MG63 (cell line): ENCODE results near the gene FASTKD1. TPM values are rescaled to one million over a fixed set of nuclear protein-coding genes. Genes with fewer than 3 reads are reported as not detected.
"Not testable (repeated sequence)": the region's sequence is repeated elsewhere in the genome, so short reads cannot be mapped to it uniquely, and the experiment has no call there.

ENCODE experiments used
- DNase-seq: peaks from one replicate; pipeline ENCODE4 v3.0.0-alpha.2; 2020
- H3K27me3 ChIP-seq: fragments of 250-450 bp; sonication (Bioruptor Pico); 2 replicates; pipeline ENCODE4 v1.5.1; 2020; ENCODE audit warnings: mild to moderate bottlenecking, moderate library complexity
- H3K36me3 ChIP-seq: fragments of 250-450 bp; sonication (Bioruptor Pico); 2 replicates; pipeline ENCODE4 v1.5.1; 2020; ENCODE audit warnings: mild to moderate bottlenecking, moderate library complexity
- H3K4me3 ChIP-seq: fragments of 250-450 bp; sonication (Bioruptor Pico); 2 replicates; pipeline ENCODE4 v1.5.1; 2020; ENCODE audit warnings: mild to moderate bottlenecking, moderate library complexity
- H3K9me3 ChIP-seq: fragments of 250-450 bp; sonication (Bioruptor Pico); 2 replicates; pipeline ENCODE4 v1.5.1; 2020; ENCODE audit warnings: mild to moderate bottlenecking, moderate library complexity
- total RNA-seq: library from RNA; depleted of rRNA; stranded (reverse); fragments of >200 nt; shearing (Covaris generic); gene quantifications from 2 replicates; pipeline ENCODE4 v1.2.3, GENCODE V29; 2014; ENCODE audit warnings: low replicate concordance

Gene FASTKD1
- total RNA-seq, 1 experiment from 2014 or later = 14.7 TPM

DNA sequence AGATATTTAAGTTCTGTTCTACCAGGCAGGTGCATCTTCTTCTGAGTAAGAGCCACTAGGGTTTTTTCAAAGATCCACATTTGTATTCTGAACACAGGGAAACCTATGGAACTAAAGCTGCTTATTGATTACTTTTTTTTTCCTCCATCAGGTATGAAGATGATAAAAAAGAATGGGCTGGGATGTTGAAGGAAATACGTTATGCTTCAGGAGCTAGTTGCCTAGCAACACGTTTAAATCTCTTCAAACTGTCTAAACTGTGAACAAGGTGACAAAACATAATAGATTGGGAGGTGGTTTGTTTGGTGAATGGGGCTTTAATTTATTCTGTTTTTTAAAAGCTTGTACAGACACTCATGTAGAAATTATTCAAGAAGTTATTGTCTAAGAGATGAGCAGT lies 48.2 kb downstream of the FASTKD1 start:
- Histone ChIP-seq H3K4me3 (no peak overlapping the region), H3K36me3 (peaks cover 20% of the 10 kb centered on the region), H3K9me3 (no peaks in the 10 kb centered on the region), H3K27me3 (no peaks in the 10 kb centered on the region)
- DNase-seq = no peak

DNA sequence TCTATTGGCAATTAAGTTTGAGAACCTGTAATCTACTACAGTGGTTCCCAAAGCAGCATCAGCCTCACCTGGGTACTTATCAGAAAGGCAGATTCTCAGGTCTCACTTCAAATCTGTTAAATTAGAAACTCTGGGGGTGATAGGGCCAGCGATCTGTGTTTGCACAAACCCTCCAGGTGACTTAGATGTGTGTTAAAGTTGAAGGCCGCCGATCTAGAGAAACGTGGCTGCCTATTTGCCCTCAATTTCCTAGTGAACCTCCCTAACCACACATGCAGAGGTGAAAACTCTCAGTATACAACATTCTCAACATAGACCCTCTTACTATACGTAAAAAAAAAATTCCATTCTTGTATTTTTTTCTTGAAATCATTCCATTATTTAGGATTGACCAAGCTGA lies 50.0 kb downstream of the FASTKD1 start:
- Histone ChIP-seq H3K9me3 (no peaks in the 10 kb centered on the region), H3K36me3 (peaks cover 12% of the 10 kb centered on the region), H3K27me3 (no peaks in the 10 kb centered on the region), H3K4me3 (no peak overlapping the region)
- DNase-seq = no peak

DNA sequence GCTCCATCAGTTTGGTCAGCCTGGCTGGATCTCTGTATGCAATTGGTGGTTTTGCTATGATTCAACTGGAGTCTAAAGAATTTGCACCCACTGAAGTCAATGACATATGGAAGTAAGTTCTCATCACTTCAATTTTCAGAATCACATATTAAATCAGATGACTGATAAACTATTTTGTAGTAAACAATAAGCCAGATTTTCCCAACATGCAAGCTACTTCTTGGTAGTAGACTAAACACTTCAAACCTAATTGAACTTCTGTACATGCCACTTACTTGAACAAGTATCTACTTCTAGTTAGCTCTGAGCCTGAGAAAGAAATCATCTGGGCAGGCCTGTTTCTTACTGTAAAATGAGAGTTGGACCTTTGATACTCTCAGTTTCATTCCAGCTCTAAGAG lies 52.8 kb downstream of the FASTKD1 start:
- Histone ChIP-seq H3K4me3 (no peak overlapping the region), H3K9me3 (no peaks in the 10 kb centered on the region), H3K36me3 (peaks cover 3% of the 10 kb centered on the region), H3K27me3 (no peaks in the 10 kb centered on the region)
- DNase-seq = no peak

DNA sequence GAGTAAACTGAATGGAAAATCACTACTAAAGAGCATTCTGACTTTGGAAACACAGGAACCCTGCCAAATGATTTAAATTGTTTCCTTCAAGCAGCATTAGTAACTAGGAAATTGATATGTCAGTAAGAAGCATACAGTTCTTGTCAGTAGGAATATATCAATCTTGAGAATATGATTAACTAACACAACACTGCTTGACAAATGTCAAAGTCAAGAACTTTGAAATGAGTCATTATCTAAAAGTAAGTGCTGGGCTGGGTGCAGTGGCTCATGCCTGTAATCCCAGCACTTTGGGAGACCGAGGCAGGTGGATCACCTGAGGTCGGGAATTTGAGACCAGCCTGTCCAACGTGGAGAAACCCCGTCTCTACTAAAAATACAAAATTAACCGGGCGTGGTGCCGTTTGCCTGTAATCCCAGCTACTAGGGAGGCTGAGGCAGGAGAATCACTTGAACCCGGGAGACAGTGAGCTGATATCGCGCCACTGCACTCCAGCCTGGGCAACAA lies 57.1 kb downstream of the FASTKD1 start:
- H3K9me3 ChIP-seq, DNase-seq, H3K4me3 ChIP-seq, H3K36me3 ChIP-seq, H3K27me3 ChIP-seq: not testable (repeated sequence)

DNA sequence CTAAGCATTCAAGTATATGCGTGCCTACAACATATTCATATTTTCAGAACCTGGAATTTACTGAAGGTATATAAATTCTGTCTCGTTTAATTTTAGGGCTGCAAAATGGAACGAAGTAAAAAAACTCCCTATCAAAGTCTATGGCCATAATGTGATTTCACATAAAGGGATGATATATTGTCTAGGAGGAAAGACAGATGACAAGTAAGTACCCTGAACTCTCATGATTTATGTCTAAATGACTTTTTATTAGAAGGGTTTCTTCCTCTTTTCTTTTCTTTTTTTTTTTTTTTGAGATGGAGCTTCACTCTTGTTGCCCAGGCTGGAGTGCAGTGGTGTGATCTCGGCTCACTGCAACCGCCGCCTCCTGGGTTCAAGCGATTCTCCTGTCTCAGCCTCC lies 58.9 kb downstream of the FASTKD1 start:
- H3K27me3 ChIP-seq, DNase-seq, H3K36me3 ChIP-seq, H3K9me3 ChIP-seq, H3K4me3 ChIP-seq: not testable (repeated sequence)

DNA sequence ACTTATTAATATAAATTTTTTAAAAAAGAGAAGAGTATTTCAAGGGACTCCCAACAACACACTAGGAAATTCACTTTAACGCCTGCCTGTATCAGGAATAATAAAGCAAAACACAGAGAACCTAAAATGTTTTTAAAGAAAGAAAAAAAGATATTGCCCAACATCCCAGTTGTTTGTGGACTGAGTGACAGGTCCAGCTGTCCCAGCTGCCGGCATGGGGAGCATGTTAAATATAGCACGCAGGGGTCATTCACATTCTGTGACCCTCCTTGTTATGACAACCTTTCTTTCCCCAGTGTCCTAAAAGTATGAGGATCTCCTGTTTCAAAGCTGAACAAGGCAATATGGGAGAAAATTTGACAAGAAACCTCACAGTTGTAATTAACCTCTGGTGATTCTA lies 59.7 kb downstream of the FASTKD1 start:
- DNase-seq = no peak
- H3K27me3 ChIP-seq = no peaks in the 10 kb centered on the region
- H3K36me3 ChIP-seq = no peaks in the 10 kb centered on the region; the same call in 1 of the 2 replicates
- no peak overlapping the region for H3K4me3 ChIP-seq
- no peaks in the 10 kb centered on the region for H3K9me3 ChIP-seq

DNA sequence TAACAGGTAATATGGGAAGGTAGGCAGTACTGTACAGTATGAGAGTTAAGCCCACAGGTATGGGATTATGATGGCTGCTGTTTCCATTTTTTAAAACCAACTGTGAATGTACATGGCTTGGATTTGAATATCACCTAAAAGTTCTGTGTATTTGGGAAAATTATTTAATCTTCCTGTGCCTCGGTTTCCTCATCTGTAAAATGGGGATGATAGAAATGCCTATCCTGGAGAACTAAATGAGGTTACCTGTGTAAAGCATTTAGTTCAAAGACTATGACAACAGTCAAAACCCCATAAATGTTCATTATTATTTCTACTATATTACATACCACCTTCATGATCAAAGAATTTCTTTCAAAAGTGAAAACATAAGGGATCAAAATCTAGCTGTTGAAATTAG lies 60.6 kb downstream of the FASTKD1 start:
- Histone ChIP-seq H3K27me3 (no peaks in the 10 kb centered on the region), H3K9me3 (no peaks in the 10 kb centered on the region), H3K36me3 (no peaks in the 10 kb centered on the region; the same call in 1 of the 2 replicates), H3K4me3 (no peak overlapping the region)
- DNase-seq = no peak

DNA sequence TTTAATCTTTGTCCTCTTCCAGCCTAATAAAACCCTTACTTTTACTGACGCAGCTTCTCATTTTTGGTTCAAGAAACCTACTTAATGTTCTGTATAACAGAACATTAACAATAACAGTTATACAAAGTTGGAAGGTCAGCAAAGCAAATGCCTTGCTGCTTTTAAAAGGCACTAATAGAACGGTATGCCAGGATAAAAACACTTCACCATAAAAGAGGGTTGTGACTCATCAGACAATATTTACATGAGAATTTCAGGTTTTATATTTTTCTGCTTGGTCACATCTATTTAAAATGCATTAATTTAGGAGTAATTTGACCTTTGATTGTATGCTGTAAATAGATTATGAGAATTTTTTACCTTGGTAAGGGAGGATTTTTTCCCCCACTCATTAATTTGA lies 61.1 kb downstream of the FASTKD1 start:
- Histone ChIP-seq H3K9me3 (no peaks in the 10 kb centered on the region), H3K36me3 (no peaks in the 10 kb centered on the region; the same call in 1 of the 2 replicates), H3K4me3 (no peak overlapping the region), H3K27me3 (no peaks in the 10 kb centered on the region)
- no peak for DNase-seq

DNA sequence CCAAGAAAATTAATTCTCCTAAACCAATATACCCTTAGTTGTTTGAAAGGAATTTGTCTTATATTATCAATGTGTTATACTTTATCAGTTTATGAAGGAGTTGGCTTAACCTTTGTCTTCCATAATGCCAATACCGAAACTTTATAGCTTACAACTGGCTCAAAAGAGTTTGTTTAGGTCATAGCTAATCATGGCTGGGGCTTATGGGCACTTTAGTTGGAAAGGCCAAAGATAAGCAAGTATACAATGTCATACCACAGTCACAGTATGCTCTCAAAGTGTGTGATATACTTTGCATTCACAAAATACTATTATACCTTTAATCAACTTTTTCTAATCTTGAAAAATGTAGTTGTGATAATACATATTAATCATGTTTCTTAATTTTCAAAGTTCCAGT lies 61.8 kb downstream of the FASTKD1 start:
- Histone ChIP-seq H3K4me3 (no peak overlapping the region), H3K36me3 (no peaks in the 10 kb centered on the region; the same call in 1 of the 2 replicates), H3K9me3 (no peaks in the 10 kb centered on the region), H3K27me3 (no peaks in the 10 kb centered on the region)
- DNase-seq = no peak

DNA sequence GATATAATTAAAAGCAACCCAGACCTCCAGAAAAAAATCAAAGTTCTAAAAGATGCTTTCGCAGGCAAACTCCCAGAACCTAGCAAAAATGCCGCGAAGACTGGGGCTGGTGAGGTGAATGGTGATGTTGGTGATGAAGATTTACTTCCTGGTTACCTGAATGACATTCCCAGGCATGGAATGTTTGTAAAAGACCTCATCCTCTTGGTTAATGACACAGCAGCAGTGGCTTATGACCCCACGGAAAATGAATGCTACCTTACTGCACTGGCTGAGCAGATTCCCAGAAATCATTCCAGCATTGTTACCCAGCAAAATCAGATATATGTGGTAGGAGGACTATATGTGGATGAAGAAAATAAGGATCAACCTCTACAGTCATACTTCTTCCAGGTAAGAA lies 63.2 kb downstream of the FASTKD1 start:
- Histone ChIP-seq H3K27me3 (no peaks in the 10 kb centered on the region), H3K36me3 (no peaks in the 10 kb centered on the region; the same call in 1 of the 2 replicates), H3K4me3 (no peak overlapping the region), H3K9me3 (no peaks in the 10 kb centered on the region)
- no peak for DNase-seq

DNA sequence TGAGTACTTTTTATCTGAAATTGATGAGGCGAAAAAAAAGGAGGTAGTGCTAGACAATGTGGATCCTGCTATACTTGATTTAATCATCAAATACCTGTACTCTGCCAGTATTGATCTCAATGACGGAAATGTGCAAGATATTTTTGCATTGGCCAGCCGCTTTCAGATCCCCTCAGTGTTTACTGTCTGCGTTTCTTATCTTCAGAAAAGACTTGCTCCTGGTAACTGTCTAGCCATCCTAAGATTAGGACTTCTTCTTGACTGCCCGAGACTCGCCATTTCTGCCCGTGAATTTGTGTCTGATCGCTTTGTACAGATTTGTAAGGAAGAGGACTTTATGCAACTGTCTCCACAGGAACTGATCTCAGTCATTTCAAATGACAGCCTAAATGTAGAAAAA lies 63.7 kb downstream of the FASTKD1 start:
- Histone ChIP-seq H3K4me3 (no peak overlapping the region), H3K36me3 (no peaks in the 10 kb centered on the region; the same call in 1 of the 2 replicates)
- DNase-seq = no peak

DNA sequence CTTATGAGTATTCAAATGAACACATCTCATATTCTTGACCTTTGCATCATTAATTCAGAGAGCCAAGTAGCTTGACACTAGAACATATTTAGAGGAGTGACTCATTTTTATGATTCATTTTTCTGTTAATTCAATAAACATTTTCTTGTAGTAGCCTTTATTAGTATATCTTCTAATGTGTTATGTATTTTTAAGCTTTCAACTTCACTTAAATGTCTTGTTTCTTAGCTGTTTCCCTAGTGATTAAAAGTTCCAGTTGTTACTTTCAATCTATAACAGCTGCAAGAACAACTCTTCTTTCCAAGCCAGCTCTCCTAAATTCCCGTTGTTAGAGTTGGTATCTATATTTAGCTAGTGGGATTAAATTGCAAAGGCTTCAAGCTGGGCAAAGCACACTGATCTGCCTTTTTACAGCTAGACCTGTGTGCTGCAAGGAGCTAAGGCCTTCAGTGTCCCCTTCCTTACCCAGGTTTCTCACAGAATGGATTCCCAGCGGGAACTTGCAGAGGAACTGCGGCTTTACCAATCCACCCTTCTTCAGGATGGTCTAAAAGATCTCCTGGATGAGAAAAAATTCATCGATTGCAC lies 64.3 kb downstream of the FASTKD1 start, which contains the start of gene KLHL41:
KLHL41 (plus strand) TSS at position 405 of the 588 bp plus-strand sequence; CDS start at position 482, 77 bp downstream.
- Histone ChIP-seq H3K9me3 (no peaks in the 10 kb centered on the region), H3K4me3 (no peak within 1 kb of the TSS), H3K36me3 (no peaks in the 10 kb centered on the region; the same call in 1 of the 2 replicates), H3K27me3 (no peaks in the 10 kb centered on the region)
- DNase-seq = no peak

More for the DNA sequence above, 63.7 kb downstream of the FASTKD1 start:
- no peaks in the 10 kb centered on the region for H3K27me3 ChIP-seq
- no peaks in the 10 kb centered on the region for H3K9me3 ChIP-seq

DNA sequence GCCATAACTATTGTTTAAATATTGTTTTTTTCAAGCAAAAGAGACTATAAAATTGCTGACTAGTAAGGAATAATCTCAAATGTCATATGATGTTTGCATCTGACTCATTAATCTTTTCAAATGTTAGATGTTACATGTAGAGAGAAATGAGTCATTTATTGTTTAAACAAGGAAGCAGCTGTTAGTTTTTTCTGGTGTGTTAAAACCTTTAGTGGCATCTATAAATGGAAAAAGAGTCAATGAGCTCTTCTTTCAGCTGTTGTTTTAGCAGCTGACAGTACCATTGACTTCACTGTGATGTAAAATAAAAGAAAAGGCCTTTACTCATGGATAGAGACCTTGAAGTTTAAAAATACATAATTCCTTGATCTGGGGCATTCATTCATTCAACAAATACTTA lies 66.0 kb downstream of the FASTKD1 start:
- no peak overlapping the region for H3K4me3 ChIP-seq
- DNase-seq = no peak
- no peaks in the 10 kb centered on the region for H3K9me3 ChIP-seq
- no peaks in the 10 kb centered on the region; the same call in 1 of the 2 replicates for H3K36me3 ChIP-seq
- no peaks in the 10 kb centered on the region for H3K27me3 ChIP-seq

DNA sequence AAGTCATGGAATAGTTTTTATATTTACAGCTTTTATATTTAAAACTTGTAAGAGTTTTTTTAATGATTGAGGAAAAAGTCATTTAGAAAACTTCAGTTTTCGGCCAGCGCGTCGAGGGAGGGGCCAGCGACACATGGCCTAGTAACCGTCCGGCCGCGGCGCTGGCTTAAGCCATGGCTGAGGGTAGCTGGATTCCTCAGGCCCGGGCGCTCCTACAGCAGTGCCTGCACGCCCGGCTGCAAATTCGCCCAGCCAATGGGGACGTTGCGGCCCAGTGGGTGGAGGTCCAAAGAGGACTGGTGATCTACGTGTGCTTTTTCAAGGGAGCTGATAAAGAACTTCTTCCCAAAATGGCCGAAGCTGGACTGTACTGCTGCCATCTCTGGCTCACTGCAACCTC lies 69.0 kb downstream of the FASTKD1 start:
- no peaks in the 10 kb centered on the region; the same call in 1 of the 2 replicates for H3K36me3 ChIP-seq
- no peaks in the 10 kb centered on the region for H3K9me3 ChIP-seq
- DNase-seq = no peak
- no peaks in the 10 kb centered on the region for H3K27me3 ChIP-seq
- no peak overlapping the region for H3K4me3 ChIP-seq

DNA sequence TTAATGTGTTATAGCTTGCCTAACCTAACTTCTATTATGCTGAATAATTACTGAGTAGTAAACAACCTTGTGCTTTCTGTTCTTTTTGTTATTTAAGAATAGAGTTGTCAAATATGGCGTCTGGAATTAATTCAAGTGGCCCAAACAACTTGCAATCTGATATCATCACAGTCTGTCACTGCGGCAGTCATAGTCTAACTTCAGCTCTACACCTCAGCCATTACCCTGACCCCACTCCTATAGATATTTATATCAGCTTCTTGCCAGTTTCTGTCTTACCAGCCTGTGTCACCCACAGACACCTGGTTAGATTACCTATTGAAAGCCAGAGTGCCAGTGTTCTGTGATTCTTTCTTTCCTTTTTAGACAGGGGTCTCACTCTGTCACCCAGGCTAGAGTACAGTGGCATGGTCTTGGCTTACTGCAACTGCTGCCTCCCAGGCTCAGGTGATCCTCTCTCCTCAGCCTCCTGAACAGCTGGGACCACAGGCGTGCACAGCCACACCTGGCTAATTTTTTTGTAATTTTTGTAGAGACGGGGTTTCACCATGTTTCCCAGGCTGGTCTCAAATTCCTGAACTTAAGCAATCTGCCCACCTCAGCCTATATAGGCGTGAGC lies 78.2 kb downstream of the FASTKD1 start:
- H3K4me3 ChIP-seq = no peak overlapping the region
- no peaks in the 10 kb centered on the region for H3K9me3 ChIP-seq
- H3K27me3 ChIP-seq = no peaks in the 10 kb centered on the region
- DNase-seq = no peak
- peaks cover 3% of the 10 kb centered on the region; the same call in 1 of the 2 replicates for H3K36me3 ChIP-seq

DNA sequence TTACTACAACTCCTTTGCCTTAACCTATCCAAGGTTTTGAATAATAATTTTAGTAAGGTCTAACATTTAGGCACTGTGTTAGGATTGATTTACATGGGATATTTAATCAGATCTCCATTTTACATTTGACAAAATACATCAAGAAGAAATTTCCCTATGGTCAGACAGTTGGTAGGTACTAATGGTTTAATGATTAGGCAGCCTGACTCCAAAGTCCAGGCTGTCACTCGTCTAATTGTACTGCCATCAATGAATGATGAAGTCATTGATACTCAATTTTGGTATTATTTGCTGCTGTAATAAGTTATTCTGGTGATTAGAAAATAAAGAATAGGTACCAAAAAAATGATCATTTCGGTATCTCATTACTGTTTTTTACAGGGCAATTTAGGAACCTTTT lies 80.3 kb downstream of the FASTKD1 start:
- Histone ChIP-seq H3K9me3 (no peaks in the 10 kb centered on the region), H3K27me3 (no peaks in the 10 kb centered on the region), H3K36me3 (no peaks in the 10 kb centered on the region), H3K4me3 (no peak overlapping the region)
- DNase-seq = no peak

DNA sequence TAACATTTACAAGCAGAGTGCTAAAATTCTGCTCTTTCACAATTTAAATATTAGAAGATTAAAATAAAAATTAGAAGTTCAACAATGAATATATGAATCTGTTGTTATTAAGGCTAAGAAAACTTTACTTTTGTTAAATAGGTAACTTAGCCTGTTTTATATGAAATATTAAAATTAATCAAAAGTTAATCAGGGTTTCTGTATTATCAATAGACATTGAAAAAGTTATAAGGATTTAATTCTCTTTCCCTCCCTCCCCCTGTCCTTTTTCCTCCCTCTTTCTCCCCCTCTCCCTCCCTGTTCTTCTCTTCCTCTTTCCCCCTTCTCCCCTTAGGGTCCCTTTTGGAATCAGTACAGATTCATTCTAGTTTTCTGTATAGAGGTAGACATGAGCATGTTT lies 82.3 kb downstream of the FASTKD1 start:
- Histone ChIP-seq H3K27me3 (no peaks in the 10 kb centered on the region), H3K9me3 (no peaks in the 10 kb centered on the region), H3K36me3 (no peaks in the 10 kb centered on the region), H3K4me3 (no peak overlapping the region)
- DNase-seq = no peak

DNA sequence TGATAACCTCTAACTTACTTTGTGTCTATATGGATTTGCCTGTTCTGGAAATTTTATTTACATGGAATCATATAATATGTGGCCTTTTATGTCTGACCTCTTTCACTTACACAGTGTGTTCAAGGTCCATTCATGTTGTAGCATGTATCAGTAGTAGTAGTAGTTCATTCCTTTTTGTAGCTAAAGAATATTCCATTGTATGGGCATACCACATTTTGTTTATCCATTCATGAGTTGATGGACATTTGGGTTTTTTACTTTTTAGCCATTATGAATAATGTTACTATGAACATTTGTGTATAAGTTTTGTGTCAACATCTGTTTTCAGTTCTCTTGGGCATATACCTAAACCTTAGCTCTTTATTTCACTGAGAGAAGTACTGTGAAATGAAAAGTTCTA lies 82.8 kb downstream of the FASTKD1 start:
- H3K4me3 ChIP-seq = no peak overlapping the region
- no peaks in the 10 kb centered on the region for H3K36me3 ChIP-seq
- H3K9me3 ChIP-seq = no peaks in the 10 kb centered on the region
- no peaks in the 10 kb centered on the region for H3K27me3 ChIP-seq
- no peak for DNase-seq
